Lung microvascular endothelial cell (primary cell): ENCODE results near the gene PAPPA. TPM values are rescaled to one million over a fixed set of nuclear protein-coding genes. Genes with fewer than 3 reads are reported as not detected.

ENCODE experiments used
- DNase-seq, 2 donors: peaks; one replicate each; pipeline versions ENCODE4 v3.0.0 to v3.0.0-alpha.2; 2010; ENCODE audit warnings: low read depth in 2 of 2
- total RNA-seq: library from RNA; depleted of rRNA; stranded (reverse); fragments of >200 nt; gene quantifications from 2 replicates; pipeline ENCODE4 v1.2.1, GENCODE V29; 2014

PAPPA gene
- total RNA-seq, 1 donor from 2014 or later: 0.20 TPM

DNA sequence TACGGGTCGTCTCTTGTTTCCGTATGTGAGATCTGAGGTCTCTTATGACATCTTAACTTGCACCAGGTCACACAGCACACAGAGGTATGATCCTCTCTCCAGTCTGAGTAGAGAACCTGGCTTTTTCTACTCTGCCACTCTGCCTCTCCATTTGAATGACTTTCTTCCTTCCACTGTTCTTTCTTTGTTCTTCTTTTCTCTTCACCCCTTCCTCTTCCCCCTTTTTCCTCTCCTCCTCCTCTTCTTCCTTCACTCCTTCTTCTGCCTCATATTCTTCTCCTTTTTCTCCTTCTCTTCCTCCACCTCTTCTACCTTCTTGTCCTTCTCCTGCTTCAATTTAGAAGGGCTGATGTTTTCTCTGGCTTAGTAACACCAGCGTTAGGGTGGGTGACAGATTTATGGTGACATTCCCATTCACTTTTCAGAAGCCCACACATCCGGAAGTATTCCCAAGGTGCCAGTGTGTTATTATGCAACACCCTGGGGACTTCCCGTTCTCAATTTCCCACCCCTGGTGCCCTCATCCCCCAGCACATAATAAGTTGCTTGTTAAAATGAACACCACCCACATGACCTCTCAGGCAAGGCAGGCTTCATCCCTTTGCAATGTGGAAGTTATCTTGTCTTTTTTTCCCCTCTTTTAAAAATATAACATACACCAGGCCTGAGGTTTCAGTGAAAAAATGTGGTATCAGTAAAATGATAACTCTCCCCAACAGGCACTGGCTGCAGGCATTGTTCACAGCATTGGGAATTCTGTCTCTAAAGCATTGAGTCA, 122.0 kb downstream of the PAPPA start:
- peak in 1 of 2 donors; percentile 7 for DNase-seq

DNA sequence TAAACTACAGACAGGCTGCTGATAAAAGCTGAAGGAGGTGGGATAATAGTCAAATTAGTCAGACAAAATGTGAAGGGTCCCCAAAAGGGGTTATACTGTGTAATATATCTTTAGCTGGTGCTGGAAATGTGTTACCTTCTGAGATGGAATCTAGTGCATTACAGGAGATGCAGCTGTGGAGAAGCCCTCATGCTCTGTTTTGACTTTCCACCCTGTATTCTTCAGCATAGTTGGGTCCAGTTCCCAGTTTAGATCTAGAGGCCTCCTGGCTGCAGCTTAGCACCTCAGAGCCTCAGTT, 122.6 kb downstream of the PAPPA start:
- no peak for DNase-seq

- DNase-seq: no peak
These were observed 123.1 kb downstream of the PAPPA start for GRCh38 chr9:116276651-116277121.

DNA sequence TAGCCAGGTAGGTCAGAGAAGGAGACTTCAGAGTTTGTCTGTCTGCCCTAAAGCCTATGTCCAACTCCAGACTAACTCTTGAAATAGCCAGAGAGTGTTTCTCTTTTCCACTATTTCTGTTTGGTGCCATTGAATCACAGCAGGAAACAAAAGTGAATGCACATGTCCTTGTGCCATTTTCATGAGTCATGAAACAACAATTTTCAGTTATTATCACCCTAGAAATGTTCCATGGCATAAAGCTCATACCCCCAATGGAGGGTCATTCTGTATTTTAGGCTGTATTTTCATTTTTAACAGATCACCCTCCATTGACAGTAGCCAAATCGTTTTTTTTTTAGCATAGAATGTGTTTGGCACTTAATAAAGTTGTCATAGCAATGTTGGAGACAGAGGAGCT, 124.7 kb downstream of the PAPPA start:
- DNase-seq: peak; percentile 10 to 20

DNA sequence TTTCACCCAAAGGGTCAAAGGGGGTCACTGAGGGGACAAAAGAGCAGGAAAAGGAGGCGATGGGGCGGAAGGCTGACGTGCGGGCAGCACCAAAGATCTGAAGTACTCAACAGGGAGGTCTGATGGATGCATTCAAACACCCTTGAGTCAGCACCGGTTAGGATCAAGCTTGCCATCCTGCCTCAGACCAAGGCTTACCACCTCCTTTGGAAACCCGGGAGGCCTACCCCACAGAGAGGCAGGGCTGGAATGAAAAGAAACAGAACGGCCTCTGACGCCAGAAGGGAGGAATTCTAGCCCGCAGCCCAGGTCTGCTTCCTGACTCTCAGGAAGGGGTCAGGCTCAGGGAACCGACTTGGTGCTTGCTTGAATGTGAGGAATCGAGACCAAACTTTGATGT, 125.6 kb downstream of the PAPPA start:
- DNase-seq: peak in 1 of 2 donors; percentile 45

DNA sequence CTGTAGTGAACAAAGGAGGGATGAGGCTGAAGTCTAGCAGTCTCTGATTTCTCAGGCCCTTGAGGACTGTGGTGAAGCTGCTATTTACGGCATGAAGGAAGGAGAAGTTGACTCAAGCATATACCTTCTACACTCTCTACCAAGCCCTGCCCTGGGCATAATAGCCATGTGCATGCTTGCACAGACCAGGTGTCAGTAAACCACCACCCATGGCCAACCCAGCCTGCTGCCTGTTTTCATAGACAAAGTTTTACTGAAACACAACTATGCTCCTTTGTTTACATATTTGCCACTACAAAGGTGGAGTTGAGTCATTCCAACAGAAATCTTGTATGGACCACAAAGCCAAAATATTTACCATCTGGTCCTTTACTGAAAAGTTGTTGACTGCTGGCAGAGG, 126.9 kb downstream of the PAPPA start:
- DNase-seq: no peak

GRCh38 chr9:116282597-116282996, 129.0 kb downstream of the PAPPA start:
- DNase-seq: no peak

DNA sequence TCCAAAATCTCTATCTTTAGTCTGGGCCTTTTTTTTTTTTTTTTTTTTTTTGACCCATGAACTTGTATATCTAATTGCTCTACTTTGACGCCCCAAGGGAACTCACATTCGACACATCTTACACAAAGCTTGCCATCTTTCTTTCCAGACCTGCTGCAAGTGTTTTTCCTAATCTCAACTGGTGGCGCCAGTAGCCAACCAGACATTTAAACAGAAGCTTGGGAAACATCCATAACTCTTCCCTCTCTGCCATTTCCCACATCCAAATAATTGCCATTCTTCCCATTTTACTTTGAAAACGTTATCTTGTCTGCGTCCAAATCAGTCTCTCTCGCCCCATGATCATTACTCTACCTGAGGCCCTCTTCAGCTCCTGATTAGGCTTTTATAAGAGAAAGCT, 130.9 kb downstream of the PAPPA start:
- no peak for DNase-seq

DNA sequence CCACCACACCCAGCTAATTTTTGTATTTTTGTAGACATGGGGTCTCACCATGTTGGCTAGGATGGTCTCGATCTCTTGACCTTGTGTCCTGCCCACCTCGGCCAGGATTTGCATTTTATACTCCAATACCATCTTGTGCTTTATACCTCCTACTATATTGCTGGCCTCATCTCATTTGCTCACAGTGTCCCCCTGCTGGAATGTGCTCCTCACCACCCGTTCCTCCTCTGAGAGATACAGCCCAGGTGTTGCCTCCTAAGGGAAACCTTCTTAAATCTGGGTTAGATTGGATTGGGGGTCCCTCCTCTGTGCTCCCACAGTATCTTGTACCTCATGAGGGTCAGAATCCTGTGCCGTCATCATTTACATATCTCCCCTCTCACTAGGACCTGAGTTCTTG, 131.7 kb downstream of the PAPPA start:
- DNase-seq: no peak

DNA sequence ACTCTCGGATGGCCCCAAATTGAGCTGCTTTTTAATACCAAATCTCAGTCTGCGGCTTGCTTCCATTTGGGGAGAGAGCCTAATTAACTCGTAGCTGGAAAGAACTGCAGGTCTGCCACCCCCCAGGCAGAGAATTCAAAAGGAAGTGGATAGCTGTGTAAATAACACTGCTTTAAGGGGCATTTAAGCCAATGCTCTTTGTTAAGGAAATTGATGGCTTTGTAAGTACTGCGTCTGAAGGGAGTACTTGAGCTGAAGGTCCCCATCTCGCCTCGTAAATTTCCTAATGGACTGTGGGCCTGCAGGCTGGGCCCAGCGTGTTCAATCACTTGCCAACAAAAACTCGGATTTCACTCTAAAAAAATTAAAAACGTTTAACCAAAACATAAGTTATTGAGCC, 132.7 kb downstream of the PAPPA start:
- DNase-seq: no peak

DNA sequence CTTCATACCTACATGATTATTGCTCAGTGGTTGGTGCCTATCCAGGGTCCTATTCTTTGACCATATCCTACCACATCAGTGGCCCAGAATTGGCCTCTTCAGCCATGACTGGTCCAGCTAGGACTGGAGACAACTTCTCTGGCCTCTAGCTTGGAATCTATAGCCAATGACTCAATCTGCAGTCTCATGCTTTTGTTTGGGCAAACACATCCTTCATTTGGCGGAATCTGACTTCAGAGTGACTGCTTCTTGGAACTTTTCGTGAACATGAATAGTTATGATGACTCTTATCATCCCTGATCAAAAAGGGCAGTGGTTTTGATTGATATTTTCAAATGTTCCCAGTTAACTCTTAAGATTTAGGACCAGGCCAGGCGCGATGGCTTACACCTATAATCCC, 134.1 kb downstream of the PAPPA start:
- peak in 1 of 2 donors; percentile 48 for DNase-seq

DNA sequence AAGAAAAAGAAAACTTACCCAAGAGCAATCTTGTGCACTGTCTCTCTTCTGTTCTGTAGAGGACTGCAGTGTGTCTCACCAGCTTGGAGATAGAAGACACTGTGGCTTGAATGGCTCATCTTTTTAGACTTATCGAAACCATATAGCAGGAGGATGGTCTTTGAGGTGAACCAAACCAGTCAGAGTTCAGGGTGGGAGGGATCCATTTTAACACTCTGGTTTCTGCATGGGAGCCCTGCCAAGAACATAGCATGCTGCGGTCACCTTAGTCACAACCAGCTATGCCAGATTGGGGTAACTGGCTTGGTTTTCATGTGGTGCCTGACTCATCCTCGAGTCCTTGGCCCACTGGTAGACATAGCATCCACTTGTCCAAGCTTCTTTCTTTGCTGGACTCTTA, 135.1 kb downstream of the PAPPA start:
- DNase-seq: peak in 1 of 2 donors; percentile 54

DNA sequence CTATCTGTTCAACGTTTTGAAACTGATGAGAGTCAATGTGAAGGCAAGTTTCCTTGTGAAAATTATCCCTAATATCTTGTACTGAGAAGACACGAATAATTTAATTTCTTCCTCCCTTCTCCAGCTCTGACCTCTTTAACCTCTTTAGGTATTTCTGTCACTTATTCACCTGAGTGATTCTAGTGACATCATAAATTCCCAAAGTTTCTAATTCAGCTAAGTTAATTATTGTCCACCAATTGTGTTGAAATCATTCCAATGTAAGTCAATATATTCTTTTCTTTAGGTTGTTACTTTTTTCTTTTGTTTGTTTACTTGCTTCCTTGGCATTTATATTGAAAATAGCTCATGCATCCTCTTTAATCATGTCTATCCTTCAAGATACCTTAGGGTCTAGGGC, 143.8 kb downstream of the PAPPA start:
- no peak for DNase-seq

DNA sequence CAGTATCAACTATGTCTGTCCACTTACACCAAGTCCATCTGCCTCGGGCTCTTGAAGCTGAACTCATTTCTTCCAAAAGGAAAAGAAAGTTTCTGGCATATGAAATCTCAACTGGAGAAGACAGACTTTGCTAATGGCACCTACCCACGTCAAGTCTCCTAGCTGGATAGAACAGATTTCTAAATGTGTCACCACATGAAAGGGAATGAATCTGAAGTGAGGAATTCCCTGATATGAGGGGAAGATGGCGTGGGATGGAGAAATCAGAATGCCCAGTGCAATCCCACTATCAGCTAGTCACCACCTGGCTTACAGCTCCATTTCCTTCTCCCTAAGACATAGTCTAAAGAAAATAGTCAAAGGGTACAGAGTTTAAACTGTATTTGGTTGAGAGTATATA, 144.7 kb downstream of the PAPPA start:
- no peak for DNase-seq

GRCh38 chr9:116298878-116299391, 145.3 kb downstream of the PAPPA start:
- no peak for DNase-seq

- DNase-seq: no peak
These were observed 146.8 kb downstream of the PAPPA start for GRCh38 chr9:116300360-116300870.

DNA sequence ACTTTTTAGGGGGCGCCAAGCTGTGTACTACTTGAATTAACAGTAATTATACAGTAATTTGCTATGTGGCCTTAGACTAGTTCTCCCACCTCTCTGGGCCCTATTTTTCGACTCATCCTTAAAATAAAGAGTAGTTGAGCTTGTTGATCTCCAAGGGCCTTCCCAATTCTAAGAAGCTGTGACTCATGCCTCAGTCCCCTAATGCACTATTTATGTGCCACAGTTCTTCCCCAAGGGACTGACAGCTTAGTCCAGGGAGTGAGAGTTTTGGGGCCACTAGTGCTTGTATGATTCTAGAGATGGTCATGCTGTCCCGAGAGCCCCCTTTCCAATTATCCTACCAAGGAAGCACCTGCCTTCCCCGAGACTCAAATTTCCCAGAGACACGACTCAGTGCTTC, 149.7 kb downstream of the PAPPA start:
- DNase-seq: no peak

DNA sequence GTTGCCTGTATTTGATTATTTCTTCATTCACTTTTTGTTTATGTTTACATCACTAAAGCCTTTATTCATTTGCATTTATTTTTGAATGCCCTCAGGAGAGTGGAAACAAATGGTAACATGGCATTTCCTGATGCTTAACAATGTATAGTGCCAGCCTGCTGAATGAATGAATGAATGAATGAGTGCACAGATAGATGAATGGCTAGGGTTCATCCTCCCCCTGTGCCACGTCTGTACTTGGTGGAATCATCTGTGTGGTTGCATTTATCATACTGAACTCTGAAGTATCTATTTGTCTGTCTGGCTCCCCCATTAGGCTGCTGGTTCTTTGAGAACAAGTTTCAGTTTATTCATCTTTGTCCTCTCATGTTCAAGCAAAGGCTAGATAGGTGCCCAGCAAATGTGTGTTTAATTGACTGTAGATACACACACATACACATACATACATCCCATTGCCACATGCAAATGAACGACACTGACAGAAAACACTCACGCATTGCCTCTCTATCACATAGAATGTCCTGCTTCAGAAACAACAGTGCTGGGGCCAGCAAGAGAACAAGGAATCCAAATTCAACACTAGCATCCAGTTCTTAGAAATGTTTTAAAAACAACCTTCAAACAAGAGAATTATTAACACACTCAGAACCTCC, 150.4 kb downstream of the PAPPA start:
- no peak for DNase-seq

- DNase-seq: no peak
These were observed 151.2 kb downstream of the PAPPA start for GRCh38 chr9:116304761-116305160.

DNA sequence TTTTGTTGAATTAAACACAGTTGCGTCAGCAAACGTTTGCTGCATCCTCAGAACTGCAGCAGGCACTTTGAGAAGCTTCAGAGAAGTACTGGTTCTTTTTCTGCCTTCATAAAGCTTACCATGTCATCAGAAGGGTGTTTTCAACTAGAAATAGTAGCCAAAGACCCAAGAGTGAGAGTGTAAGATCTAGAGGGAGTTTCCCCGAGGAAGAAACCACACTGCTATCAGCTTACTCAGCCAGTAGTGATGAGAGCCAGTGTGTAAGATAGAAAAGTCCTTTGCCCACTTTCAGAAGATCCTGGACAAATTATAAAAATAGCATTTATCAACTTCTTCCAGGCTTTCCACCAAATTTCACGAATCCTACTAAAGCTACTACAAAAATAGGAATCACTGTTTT, 154.5 kb downstream of the PAPPA start:
- DNase-seq: no peak

- no peak for DNase-seq
These were observed 156.5 kb downstream of the PAPPA start for GRCh38 chr9:116309900-116310611.

GRCh38 chr9:116312221-116312620, 158.6 kb downstream of the PAPPA start:
- DNase-seq: no peak
